BLaER1 treated with 17β-estradiol and CSF1 and Interleukin-3, amounts not matched to agents 10 nM and 100 nM (cell line): Measurements from ENCODE around the gene MYO9A.

Experiments used
- H3K27ac ChIP-seq, 11 experiments: shearing (Covaris generic); formaldehyde crosslinking; 2 replicates each; pipeline ENCODE4 v1.8.1; 2022
- H3K27me3 ChIP-seq, 11 experiments: shearing (Covaris generic); formaldehyde crosslinking; 2 replicates each; pipeline ENCODE4 v1.8.1; 2022
- H3K36me3 ChIP-seq, 11 experiments: shearing (Covaris generic); formaldehyde crosslinking; 2 replicates each; pipeline ENCODE4 v1.8.1; 2022
- H3K4me1 ChIP-seq, 10 experiments: shearing (Covaris generic); formaldehyde crosslinking; 2 replicates each; pipeline ENCODE4 v1.8.1; 2022
- H3K4me2 ChIP-seq, 11 experiments: shearing (Covaris generic); formaldehyde crosslinking; 2 replicates each; pipeline ENCODE4 v1.8.1; 2022
- H3K4me3 ChIP-seq, 10 experiments: shearing (Covaris generic); formaldehyde crosslinking; 2 replicates each; pipeline ENCODE4 v1.8.1; 2022
- H3K9ac ChIP-seq, 11 experiments: shearing (Covaris generic); formaldehyde crosslinking; 2 replicates each; pipeline ENCODE4 v1.8.1; 2022
- H3K9me3 ChIP-seq, 11 experiments: shearing (Covaris generic); formaldehyde crosslinking; replicated peaks in 1 of 11; 2 replicates each; pipeline ENCODE4 v1.8.1; 2022
- H4K20me1 ChIP-seq, 11 experiments: shearing (Covaris generic); formaldehyde crosslinking; 2 replicates each; pipeline ENCODE4 v1.8.1; 2022
- Cebpa-rat ChIP-seq, 11 experiments: shearing (Covaris generic); IDR thresholded peaks; 2 replicates each; pipeline ENCODE4 v1.8.1; 2022

MYO9A gene

GRCh38 chr15:72156928-72157327 is 39.0 kb upstream of the MYO9A start:
- no peak for TF ChIP-seq Cebpa-rat (IDR thresholded peaks at IDR 0.05)
- no peaks in the 10 kb centered on the region for H3K27me3 ChIP-seq
- no peak overlapping the region for H3K27ac ChIP-seq

GRCh38 chr15:72155635-72156616 is 38.0 kb upstream of the MYO9A start:
- Histone ChIP-seq H3K4me3 (peak overlapping the region in 6 of 10 experiments; percentile 29 to 48 (median 39); a peak in 10 of 20 replicates), H3K27ac (peak overlapping the region in 2 of 11 experiments; percentile 11 to 27; a peak in 2 of 22 replicates), H3K4me2 (peak overlapping the region; percentile 23 to 73 (median 65); a peak in 21 of 22 replicates)

More at GRCh38 chr15:72156928-72157327, 39.0 kb upstream of the MYO9A start:
- Histone ChIP-seq H4K20me1 (no peaks in the 10 kb centered on the region), H3K4me1 (peaks cover 0 to 11% (median 0%) of the 10 kb centered on the region in 10 experiments; a peak in 5 of 20 replicates), H3K36me3 (no peaks in the 10 kb centered on the region), H3K4me2 (no peak overlapping the region), H3K9me3 (no peaks in the 10 kb centered on the region), H3K4me3 (no peak overlapping the region), H3K9ac (0 out of 22 replicates have a peak overlapping the region, but pooled peaks of 1 of the 11 experiments have one; percentile 39)

GRCh38 chr15:72155003-72155621 is 37.2 kb upstream of the MYO9A start:
- Histone ChIP-seq H3K4me3 (no peak overlapping the region), H3K27me3 (no peaks in the 10 kb centered on the region), H3K27ac (no peak overlapping the region), H3K4me1 (peaks cover 0 to 11% (median 0%) of the 10 kb centered on the region in 10 experiments; a peak in 5 of 20 replicates), H3K9me3 (no peaks in the 10 kb centered on the region), H3K36me3 (no peaks in the 10 kb centered on the region), H3K4me2 (peak overlapping the region in 4 of 11 experiments; percentile 65 to 73 (median 66); a peak in 5 of 22 replicates), H4K20me1 (no peaks in the 10 kb centered on the region), H3K9ac (peak overlapping the region in 1 of 11 experiments; percentile 49; a peak in 1 of 22 replicates)
- no peak for TF ChIP-seq Cebpa-rat (IDR thresholded peaks at IDR 0.05)

More at GRCh38 chr15:72155635-72156616, 38.0 kb upstream of the MYO9A start:
- no peaks in the 10 kb centered on the region for H3K36me3 ChIP-seq
- H3K9ac ChIP-seq, result peak overlapping the region in 9 of 11 experiments; percentile 10 to 49 (median 35); a peak in 6 of 22 replicates
- H3K4me1 ChIP-seq, result peaks cover 0 to 11% (median 0%) of the 10 kb centered on the region in 10 experiments; a peak in 5 of 20 replicates
- no peaks in the 10 kb centered on the region for H4K20me1 ChIP-seq
- TF ChIP-seq Cebpa-rat (IDR thresholded peaks at IDR 0.05), result no peak
- H3K27me3 ChIP-seq, result no peaks in the 10 kb centered on the region
- no peaks in the 10 kb centered on the region for H3K9me3 ChIP-seq

GRCh38 chr15:72154316-72154715 is 36.4 kb upstream of the MYO9A start:
- no peak for TF ChIP-seq Cebpa-rat (IDR thresholded peaks at IDR 0.05)
- Histone ChIP-seq H3K27ac (no peak overlapping the region), H3K9ac (no peak overlapping the region)

GRCh38 chr15:72153269-72154000 is 35.5 kb upstream of the MYO9A start:
- Histone ChIP-seq H3K9me3 (no peaks in the 10 kb centered on the region), H4K20me1 (no peaks in the 10 kb centered on the region), H3K9ac (no peak overlapping the region), H3K4me3 (no peak overlapping the region), H3K4me2 (no peak overlapping the region), H3K27me3 (no peaks in the 10 kb centered on the region), H3K36me3 (no peaks in the 10 kb centered on the region), H3K4me1 (peaks cover 0 to 11% (median 0%) of the 10 kb centered on the region in 10 experiments; a peak in 5 of 20 replicates), H3K27ac (no peak overlapping the region)
- TF ChIP-seq Cebpa-rat (IDR thresholded peaks at IDR 0.05), result no peak

More at GRCh38 chr15:72154316-72154715, 36.4 kb upstream of the MYO9A start:
- H3K27me3 ChIP-seq, result no peaks in the 10 kb centered on the region
- no peak overlapping the region for H3K4me3 ChIP-seq
- no peak overlapping the region for H3K4me2 ChIP-seq
- H3K4me1 ChIP-seq, result peaks cover 0 to 11% (median 0%) of the 10 kb centered on the region in 10 experiments; a peak in 5 of 20 replicates
- H4K20me1 ChIP-seq, result no peaks in the 10 kb centered on the region
- H3K9me3 ChIP-seq, result no peaks in the 10 kb centered on the region
- H3K36me3 ChIP-seq, result no peaks in the 10 kb centered on the region

GRCh38 chr15:72147418-72147817 is 29.5 kb upstream of the MYO9A start:
- H4K20me1 ChIP-seq, result no peaks in the 10 kb centered on the region

GRCh38 chr15:72146934-72147333 is 29.0 kb upstream of the MYO9A start:
- Histone ChIP-seq H3K9me3 (no peaks in the 10 kb centered on the region), H3K4me1 (peaks cover 0 to 14% (median 0%) of the 10 kb centered on the region in 10 experiments; a peak in 3 of 20 replicates), H3K9ac (no peak overlapping the region)

More at GRCh38 chr15:72147418-72147817, 29.5 kb upstream of the MYO9A start:
- no peak overlapping the region for H3K9ac ChIP-seq
- TF ChIP-seq Cebpa-rat (IDR thresholded peaks at IDR 0.05), result no peak
- H3K4me2 ChIP-seq, result peak overlapping the region in 1 of 11 experiments; percentile 28; a peak in 1 of 22 replicates
- H3K27me3 ChIP-seq, result no peaks in the 10 kb centered on the region
- H3K4me1 ChIP-seq, result peaks cover 0 to 14% (median 0%) of the 10 kb centered on the region in 10 experiments; a peak in 3 of 20 replicates
- no peak overlapping the region for H3K27ac ChIP-seq
- no peaks in the 10 kb centered on the region for H3K9me3 ChIP-seq
- no peaks in the 10 kb centered on the region for H3K36me3 ChIP-seq
- no peak overlapping the region for H3K4me3 ChIP-seq

GRCh38 chr15:72146221-72146620 is 28.3 kb upstream of the MYO9A start:
- Histone ChIP-seq H3K4me3 (no peak overlapping the region), H3K27me3 (no peaks in the 10 kb centered on the region), H3K27ac (no peak overlapping the region), H3K9me3 (no peaks in the 10 kb centered on the region), H3K4me1 (peaks cover 5 to 19% (median 6%) of the 10 kb centered on the region in 10 experiments), H3K36me3 (no peaks in the 10 kb centered on the region), H4K20me1 (no peaks in the 10 kb centered on the region), H3K9ac (no peak overlapping the region), H3K4me2 (no peak overlapping the region)
- no peak for TF ChIP-seq Cebpa-rat (IDR thresholded peaks at IDR 0.05)

More at GRCh38 chr15:72146934-72147333, 29.0 kb upstream of the MYO9A start:
- Histone ChIP-seq H3K4me3 (no peak overlapping the region), H3K27ac (no peak overlapping the region), H3K27me3 (no peaks in the 10 kb centered on the region), H3K4me2 (peak overlapping the region in 1 of 11 experiments; percentile 28; a peak in 1 of 22 replicates), H3K36me3 (no peaks in the 10 kb centered on the region), H4K20me1 (no peaks in the 10 kb centered on the region)
- no peak for TF ChIP-seq Cebpa-rat (IDR thresholded peaks at IDR 0.05)
